HG03095 (cell line): ENCODE results near the gene ACACB.

Source experiments
- ATAC-seq: cut with Tn5 transposase; IDR thresholded peaks from one replicate; pipeline ENCODE4 v1.9.1; 2021; ENCODE audit warnings: moderate library complexity; ENCODE audit not compliant: unreplicated experiment

Gene ACACB

GRCh38 chr12:109203480-109203879, 87.1 kb downstream of the ACACB start:
- no peak for ATAC-seq

DNA sequence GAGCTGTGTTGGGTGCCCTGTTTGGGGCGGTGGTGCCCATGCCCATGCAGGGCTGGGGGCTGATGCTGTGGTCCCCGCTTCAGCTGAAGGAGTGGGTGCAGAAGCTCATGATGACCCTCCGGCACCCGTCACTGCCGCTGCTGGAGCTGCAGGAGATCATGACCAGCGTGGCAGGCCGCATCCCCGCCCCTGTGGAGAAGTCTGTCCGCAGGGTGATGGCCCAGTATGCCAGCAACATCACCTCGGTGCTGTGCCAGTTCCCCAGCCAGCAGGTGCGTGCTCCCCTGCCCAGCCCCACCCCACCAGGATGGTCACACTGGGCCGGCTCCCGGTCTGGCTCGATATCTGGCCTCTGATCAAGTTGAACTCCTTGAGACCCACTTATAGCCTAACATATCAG, 92.7 kb downstream of the ACACB start:
- no peak for ATAC-seq

GRCh38 chr12:109212460-109213115, 96.2 kb downstream of the ACACB start:
- ATAC-seq: no peak

DNA sequence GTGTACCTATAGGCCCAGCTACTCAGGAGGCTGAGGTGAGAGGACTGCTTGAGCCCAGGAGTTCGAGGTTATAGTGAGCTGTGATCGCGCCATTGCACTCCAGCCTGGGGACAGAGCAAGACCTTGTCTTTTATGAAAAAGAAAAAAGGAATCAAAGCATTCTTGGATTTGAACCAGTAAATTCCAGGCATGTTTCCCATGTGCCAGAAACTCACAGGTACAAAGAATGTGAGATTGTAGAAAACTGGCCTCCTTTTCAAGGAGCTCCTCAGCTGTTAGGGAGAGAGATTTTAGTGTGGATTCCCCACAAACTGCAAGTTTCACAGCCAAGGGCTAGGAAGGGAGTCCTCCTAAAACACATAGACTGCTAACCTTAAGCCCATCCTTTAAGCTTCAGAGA, 97.7 kb downstream of the ACACB start:
- ATAC-seq: no peak

GRCh38 chr12:109218996-109219395, 102.6 kb downstream of the ACACB start:
- ATAC-seq: no peak

GRCh38 chr12:109219938-109220337, 103.6 kb downstream of the ACACB start:
- no peak for ATAC-seq

GRCh38 chr12:109221277-109221931, 105.0 kb downstream of the ACACB start:
- no peak for ATAC-seq

GRCh38 chr12:109222062-109222461, 105.7 kb downstream of the ACACB start:
- no peak for ATAC-seq

DNA sequence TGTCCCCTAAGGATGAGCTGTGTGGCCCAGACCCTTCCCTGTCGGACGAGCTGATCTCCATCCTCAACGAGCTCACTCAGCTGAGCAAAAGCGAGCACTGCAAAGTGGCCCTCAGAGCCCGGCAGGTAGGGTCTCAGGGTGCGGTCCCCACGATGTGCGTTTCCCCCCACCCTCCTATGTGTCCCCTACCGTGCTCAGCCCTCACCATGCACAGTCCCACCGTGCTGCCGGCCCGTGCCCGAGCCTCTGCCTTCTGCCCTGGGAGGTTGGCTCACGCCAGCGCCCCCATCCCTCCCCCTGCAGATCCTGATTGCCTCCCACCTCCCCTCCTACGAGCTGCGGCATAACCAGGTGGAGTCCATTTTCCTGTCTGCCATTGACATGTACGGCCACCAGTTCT, 106.1 kb downstream of the ACACB start:
- ATAC-seq: no peak

DNA sequence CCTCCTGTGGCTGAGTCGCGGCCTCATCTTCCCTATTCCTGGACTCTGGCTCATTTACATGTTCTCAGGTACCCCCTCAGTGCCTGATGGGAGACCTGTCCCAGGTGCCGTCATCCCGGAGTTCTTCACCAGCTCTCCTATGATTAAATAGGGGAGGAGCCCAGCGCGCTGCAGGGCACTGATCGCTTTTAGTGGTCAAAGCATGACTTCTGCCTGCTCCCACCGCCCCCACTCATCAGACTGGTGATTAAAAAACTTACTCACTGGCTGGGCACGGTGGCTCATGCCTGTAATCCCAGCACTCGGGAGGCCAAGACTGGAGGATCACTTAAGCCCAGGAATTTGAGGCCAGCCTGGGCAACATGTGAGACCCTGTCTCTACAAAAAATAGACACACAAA, 106.8 kb downstream of the ACACB start:
- no peak for ATAC-seq

DNA sequence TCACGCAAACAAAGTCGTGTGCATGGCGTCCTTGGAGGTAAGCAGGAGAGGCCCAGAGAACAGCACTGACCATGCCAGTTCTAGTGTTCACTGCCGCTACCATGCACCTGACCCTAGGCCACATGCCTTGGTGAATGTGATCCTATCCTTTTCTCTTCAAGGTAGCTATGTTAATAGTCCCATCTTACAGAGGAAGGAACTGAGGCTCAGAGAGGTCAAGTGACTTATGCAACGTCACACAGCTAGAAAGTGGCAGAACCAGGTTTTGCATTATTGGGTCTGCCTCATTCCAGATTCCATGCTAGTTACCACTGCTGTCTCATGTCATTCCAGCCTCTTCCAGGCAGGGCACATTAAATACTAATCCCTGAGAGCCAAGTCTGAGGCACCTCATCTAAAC, 107.5 kb downstream of the ACACB start:
- ATAC-seq: no peak

DNA sequence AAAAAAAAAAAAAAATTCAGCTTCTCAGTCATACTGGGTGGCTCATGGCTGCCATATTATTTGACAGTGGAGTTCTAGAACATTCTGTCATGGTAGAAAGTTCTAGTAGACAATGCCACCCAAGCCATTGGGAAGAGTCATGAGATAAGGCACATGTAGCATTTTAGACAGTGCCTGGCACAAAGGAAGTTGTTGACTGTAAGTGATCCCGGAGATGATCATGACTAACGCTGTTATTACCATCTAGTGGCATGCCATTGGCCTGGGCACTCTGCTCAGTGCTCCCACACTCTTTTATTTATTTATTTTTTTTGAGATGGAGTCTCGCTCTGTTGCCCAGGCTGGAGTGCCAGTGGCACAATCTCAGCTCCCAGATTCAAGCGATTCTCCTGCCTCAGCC, 112.3 kb downstream of the ACACB start:
- no peak for ATAC-seq

DNA sequence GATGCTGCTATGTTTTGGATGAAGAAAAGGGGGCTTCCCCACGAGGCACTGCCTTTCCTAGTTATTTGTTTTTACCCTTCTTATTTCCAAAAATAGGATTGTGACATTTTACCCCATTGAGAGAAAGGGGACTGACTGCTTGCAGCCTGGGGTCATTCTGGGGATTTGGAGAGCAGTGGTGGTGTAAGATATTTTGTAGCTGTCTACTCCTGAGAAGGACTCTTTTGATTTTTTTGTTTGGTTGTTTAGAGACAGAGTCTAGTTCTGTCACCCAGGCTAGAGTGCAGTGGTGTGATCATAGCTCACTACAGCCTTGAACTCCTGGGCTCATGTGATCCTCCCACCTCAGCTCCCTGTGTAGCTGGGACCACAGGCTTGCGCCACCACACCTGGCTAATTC, 113.8 kb downstream of the ACACB start:
- no peak for ATAC-seq

- no peak for ATAC-seq
Observed at GRCh38 chr12:109232731-109233130, 116.3 kb downstream of the ACACB start.

DNA sequence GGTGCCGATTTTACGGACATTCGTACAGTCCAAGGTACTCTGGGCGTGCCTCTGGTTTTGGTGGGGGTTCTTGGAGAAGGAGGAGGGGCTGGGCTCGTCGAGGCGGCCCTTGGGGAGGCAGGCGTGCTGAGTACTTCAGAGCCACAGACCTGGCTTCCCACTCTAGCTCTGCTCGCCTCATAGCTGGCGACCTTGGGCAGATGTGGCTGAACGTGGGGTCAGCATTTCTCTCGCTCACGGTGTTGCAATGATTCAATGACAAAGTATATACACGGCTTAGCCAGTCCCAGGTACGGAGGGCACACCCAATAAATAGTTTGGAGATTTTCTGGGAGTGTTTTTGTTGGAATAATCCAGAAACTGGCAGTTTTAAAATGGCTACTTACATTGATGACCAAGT, 117.6 kb downstream of the ACACB start:
- ATAC-seq: no peak

DNA sequence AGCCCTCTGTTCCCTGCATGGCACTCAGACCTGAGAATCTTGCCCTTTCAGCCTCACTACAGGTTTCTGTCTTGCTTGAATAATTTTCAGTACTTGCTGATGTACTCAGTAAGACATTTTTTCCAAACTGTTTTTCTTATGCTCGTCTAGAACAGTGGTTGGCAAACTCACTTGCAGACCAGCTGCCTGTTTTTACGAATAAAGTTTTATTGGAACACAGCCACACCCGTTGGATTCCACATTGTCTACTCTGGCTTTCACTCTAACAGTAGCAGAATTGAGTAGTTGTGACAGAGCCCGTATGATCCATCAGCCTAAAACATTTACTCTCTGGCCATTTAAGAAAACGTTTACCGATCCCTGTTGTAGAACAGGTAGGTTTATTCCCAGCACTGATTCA, 119.9 kb downstream of the ACACB start:
- ATAC-seq: no peak

DNA sequence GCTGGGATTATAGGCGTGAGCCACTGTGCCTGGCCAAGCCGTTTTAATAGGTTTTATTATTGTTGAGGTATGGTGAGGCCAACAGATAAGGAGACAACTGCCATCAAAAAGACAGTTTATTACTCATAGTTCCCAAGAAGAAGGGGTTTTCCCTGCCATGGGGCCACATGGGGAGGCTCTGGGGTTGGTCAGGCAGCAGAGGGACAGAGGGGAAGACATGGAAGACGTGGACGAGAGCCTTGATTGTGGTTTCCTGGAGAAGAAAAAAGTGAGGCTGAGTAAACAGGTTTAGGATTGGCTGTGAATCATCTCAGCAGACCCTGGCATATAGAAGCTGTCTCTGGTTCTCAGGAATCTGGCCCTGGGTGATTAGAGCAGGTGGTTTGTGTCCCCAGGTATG, 122.8 kb downstream of the ACACB start:
- no peak for ATAC-seq

DNA sequence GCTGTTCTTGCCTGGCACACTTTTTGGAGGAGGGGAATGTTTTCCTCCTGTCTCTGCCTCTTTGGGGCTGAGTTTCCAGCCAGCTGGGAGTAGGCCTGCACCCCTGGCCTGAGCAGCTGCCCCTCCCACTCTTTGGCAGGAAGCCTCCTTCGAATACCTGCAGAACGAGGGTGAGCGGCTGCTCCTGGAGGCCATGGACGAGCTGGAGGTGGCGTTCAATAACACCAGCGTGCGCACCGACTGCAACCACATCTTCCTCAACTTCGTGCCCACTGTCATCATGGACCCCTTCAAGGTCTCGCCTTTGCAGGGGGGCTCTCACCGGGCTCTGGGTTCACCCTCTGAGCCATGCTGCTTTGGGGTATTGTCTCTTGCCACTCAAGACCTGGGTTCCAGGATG, 123.3 kb downstream of the ACACB start:
- ATAC-seq: no peak

DNA sequence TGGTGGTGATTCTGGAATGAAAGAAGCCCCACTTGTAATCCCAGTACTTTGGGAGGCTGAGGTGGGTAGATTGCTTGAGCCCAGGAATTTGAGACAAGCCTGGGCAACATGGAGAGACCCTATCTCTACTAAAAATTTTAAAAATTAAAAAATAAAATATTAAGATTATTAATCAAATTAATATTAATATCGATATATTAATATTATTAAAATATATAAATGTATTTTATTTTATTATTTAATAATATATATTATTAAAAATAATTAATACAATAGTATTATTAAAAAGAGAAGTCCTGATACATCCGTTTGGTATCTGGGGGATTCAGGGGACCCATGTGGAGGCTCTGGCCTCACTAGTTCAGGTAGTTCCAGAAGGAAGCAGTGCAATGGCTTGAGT, 124.0 kb downstream of the ACACB start:
- no peak for ATAC-seq

DNA sequence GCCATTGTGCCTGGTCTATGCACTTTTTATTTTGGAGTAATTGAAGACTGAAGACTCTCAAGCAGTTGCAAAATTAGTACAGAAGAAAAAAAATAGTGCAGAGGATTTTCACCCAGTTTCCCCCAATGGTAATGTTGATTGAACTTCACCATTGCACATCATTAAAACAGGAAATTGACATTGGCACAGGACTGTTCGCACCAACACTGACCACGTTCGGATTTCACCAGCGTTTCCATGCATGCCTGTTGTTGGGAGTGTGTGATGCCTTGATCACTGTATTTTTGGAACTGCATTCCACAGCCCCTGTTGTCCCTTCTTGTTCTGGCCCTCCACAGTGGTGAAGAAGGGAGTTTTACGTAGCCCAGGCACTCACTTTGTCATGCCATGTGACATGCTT, 125.5 kb downstream of the ACACB start:
- ATAC-seq: no peak

- no peak for ATAC-seq
Observed at GRCh38 chr12:109244073-109244472, 127.7 kb downstream of the ACACB start.

GRCh38 chr12:109246221-109246620, 129.8 kb downstream of the ACACB start:
- no peak for ATAC-seq
